Keratinocyte (primary cell): ENCODE results near the gene ABCG4. TPM values are rescaled to one million over a fixed set of nuclear protein-coding genes. Genes with fewer than 3 reads are reported as not detected.

ENCODE experiments used
- DNase-seq: peaks from one replicate; pipeline ENCODE4 v3.0.0-alpha.2; 2011; ENCODE audit warnings: low read depth, missing footprints, low spot score
- FAIRE-seq: peaks from 2 replicates; lab custom pipeline; 2011; peaks lifted over from hg19 to GRCh38; lab: Jason Lieb, UNC
- H2AFZ ChIP-seq: 2 replicates; pipeline ENCODE4 v1.6.0; 2012; ENCODE audit warnings: low read length, control low read depth, inconsistent platforms; ENCODE audit not compliant: control insufficient read depth
- H3K27ac ChIP-seq: 2 replicates; pipeline ENCODE4 v1.5.1; 2011; ENCODE audit warnings: low read length; ENCODE audit not compliant: control insufficient read depth, insufficient read depth
- H3K27me3 ChIP-seq: 3 replicates; pipeline ENCODE4 v1.6.0; 2011; ENCODE audit warnings: low read length; ENCODE audit not compliant: control insufficient read depth, insufficient read depth; ENCODE audit errors: extremely low read depth
- H3K36me3 ChIP-seq, 2 experiments: 2 replicates in 1 of 2; 3 replicates in 1 of 2; pipeline ENCODE4 v1.5.1; 2011; ENCODE audit warnings: low read length in 2 of 2, mild to moderate bottlenecking in 1 of 2; ENCODE audit not compliant: control insufficient read depth in 2 of 2, insufficient read depth in 2 of 2; ENCODE audit errors: extremely low read depth in 1 of 2
- H3K4me1 ChIP-seq: 3 replicates; pipeline ENCODE4 v1.5.1; 2011; ENCODE audit warnings: low read length; ENCODE audit not compliant: control insufficient read depth, insufficient read depth; ENCODE audit errors: extremely low read depth
- H3K4me2 ChIP-seq: 3 replicates; pipeline ENCODE4 v1.6.0; 2011; ENCODE audit warnings: low read depth, low read length; ENCODE audit not compliant: control insufficient read depth, insufficient read depth; ENCODE audit errors: extremely low read depth
- H3K4me3 ChIP-seq, 3 experiments: fragments of 200-600 bp in 1 of 3; sonication (generic) in 1 of 3; 2 replicates in 2 of 3; 3 replicates in 1 of 3; pipeline ENCODE4 v1.5.1; 2011 to 2016; ENCODE audit warnings: low read length in 3 of 3, mild to moderate bottlenecking in 3 of 3, control low read depth in 2 of 3, inconsistent platforms in 1 of 3, low read depth in 1 of 3, mixed read lengths in 1 of 3, mixed run types in 1 of 3, moderate library complexity in 1 of 3; ENCODE audit not compliant: control insufficient read depth in 2 of 3, insufficient read depth in 2 of 3; ENCODE audit errors: extremely low read depth in 1 of 3
- H3K79me2 ChIP-seq: 2 replicates; pipeline ENCODE4 v1.6.0; 2012; ENCODE audit warnings: low read length; ENCODE audit not compliant: control insufficient read depth, insufficient read depth
- H3K9ac ChIP-seq: 3 replicates; pipeline ENCODE4 v1.6.0; 2011; ENCODE audit warnings: low read length; ENCODE audit not compliant: control insufficient read depth, insufficient read depth; ENCODE audit errors: extremely low read depth
- H3K9me1 ChIP-seq: 3 replicates; pipeline ENCODE4 v1.6.0; 2011; ENCODE audit warnings: low read length; ENCODE audit not compliant: control insufficient read depth, insufficient read depth; ENCODE audit errors: extremely low read depth
- H3K9me3 ChIP-seq: 2 replicates; pipeline ENCODE4 v1.5.1; 2012; ENCODE audit warnings: low read depth, low read length; ENCODE audit not compliant: control insufficient read depth
- H4K20me1 ChIP-seq: 3 replicates; pipeline ENCODE4 v1.6.0; 2011; ENCODE audit warnings: low read length; ENCODE audit not compliant: control insufficient read depth, insufficient read depth; ENCODE audit errors: extremely low read depth
- EZH2 ChIP-seq: IDR thresholded peaks from one replicate; pipeline ENCODE4 v1.6.1; 2012; ENCODE audit warnings: inconsistent platforms, mild to moderate bottlenecking, low read length, moderate library complexity
- dilution Hi-C: fragments of 300-500 bp; cut with MboI; formaldehyde crosslinking; loops from one replicate; pipeline ENCODE4 v1.7.0; 2020; ENCODE audit warnings: low sequenced_read_pairs; ENCODE audit not compliant: extremely low pct_ligation_motif_present
- polyA plus RNA-seq, 5 experiments: library from polyadenylated mRNA; depleted of rRNA in 3 of 5; stranded (reverse) in 3 of 5; stranded (forward) in 1 of 5; unstranded in 1 of 5; fragments of >200 nt; gene quantifications; 1 replicate in 1 of 5; 2 replicates in 3 of 5; 3 replicates in 1 of 5; pipeline versions ENCODE4 v1.2.1 to v1.2.3, GENCODE V29; 2011 to 2012; ENCODE audit warnings: missing spikeins in 2 of 5, low read depth in 1 of 5, low replicate concordance in 1 of 5
- TF ChIP-seq, protein P1 (sequence below), 3 experiments: IDR thresholded peaks in 1 of 3; conservative IDR thresholded peaks in 1 of 3; optimal IDR thresholded peaks in 1 of 3; 2 replicates in 2 of 3; 3 replicates in 1 of 3; pipeline versions ENCODE3 to v1.5.1; 2011; ENCODE audit warnings: low read length in 3 of 3, mild to moderate bottlenecking in 3 of 3, moderate library complexity in 2 of 3, control low read depth in 1 of 3, inconsistent platforms in 1 of 3; ENCODE audit not compliant: insufficient read depth in 2 of 3; ENCODE audit errors: extremely low read depth in 1 of 3

Gene ABCG4
- polyA plus RNA-seq, 1 donor (not counting 4 experiments of a cell fraction or from before 2014, with no cell fraction given), result 0.14 TPM

DNA sequence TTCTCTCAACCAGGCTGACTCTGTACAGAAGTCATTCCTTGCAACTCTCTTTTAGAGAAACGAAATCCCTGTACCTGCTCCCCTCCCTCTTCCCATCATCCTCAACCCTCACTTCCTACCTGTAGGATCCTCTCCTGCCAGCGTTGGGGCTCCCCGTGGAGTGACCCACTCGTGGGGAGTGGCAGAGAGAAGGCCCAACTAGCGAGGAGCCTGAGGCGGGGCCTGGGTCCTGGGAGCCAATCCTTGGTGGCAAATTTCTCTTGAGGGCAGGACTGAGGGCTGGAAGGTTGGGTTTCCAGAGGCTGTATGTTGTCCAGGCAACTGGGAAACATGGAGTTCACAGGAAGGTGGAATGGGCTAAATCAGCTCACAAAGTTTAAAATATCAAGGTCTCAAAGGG lies 46.8 kb downstream of the ABCG4 start:
- dilution Hi-C loops, result no loop called here
- H3K36me3 ChIP-seq, result no peaks in the 10 kb centered on the region
- H3K4me3 ChIP-seq, result no peak overlapping the region
- H3K4me2 ChIP-seq, result no peak overlapping the region
- H3K27ac ChIP-seq, result no peak overlapping the region
- H3K79me2 ChIP-seq, result no peaks in the 10 kb centered on the region
- FAIRE-seq (no peak), DNase-seq (no peak)
- no peaks in the 10 kb centered on the region for H4K20me1 ChIP-seq
- no peaks in the 10 kb centered on the region for H3K9me1 ChIP-seq
- H2AFZ ChIP-seq, result no peak overlapping the region
- no peaks in the 10 kb centered on the region for H3K9me3 ChIP-seq
- H3K4me1 ChIP-seq, result no peaks in the 10 kb centered on the region
- no peak for TF ChIP-seq EZH2
- TF ChIP-seq, protein P1, sequence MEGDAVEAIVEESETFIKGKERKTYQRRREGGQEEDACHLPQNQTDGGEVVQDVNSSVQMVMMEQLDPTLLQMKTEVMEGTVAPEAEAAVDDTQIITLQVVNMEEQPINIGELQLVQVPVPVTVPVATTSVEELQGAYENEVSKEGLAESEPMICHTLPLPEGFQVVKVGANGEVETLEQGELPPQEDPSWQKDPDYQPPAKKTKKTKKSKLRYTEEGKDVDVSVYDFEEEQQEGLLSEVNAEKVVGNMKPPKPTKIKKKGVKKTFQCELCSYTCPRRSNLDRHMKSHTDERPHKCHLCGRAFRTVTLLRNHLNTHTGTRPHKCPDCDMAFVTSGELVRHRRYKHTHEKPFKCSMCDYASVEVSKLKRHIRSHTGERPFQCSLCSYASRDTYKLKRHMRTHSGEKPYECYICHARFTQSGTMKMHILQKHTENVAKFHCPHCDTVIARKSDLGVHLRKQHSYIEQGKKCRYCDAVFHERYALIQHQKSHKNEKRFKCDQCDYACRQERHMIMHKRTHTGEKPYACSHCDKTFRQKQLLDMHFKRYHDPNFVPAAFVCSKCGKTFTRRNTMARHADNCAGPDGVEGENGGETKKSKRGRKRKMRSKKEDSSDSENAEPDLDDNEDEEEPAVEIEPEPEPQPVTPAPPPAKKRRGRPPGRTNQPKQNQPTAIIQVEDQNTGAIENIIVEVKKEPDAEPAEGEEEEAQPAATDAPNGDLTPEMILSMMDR (optimal IDR thresholded peaks at IDR 0.05 in 1 of 3, IDR thresholded peaks at IDR 0.05 in 1 of 3, conservative IDR thresholded peaks at IDR 0.05 in 1 of 3; ENCODE audit: extremely low read depth in 1 of 3, insufficient read depth in 2 of 3, low read length in 3 of 3), result no peak
- no peaks in the 10 kb centered on the region for H3K27me3 ChIP-seq
- no peak overlapping the region for H3K9ac ChIP-seq

DNA sequence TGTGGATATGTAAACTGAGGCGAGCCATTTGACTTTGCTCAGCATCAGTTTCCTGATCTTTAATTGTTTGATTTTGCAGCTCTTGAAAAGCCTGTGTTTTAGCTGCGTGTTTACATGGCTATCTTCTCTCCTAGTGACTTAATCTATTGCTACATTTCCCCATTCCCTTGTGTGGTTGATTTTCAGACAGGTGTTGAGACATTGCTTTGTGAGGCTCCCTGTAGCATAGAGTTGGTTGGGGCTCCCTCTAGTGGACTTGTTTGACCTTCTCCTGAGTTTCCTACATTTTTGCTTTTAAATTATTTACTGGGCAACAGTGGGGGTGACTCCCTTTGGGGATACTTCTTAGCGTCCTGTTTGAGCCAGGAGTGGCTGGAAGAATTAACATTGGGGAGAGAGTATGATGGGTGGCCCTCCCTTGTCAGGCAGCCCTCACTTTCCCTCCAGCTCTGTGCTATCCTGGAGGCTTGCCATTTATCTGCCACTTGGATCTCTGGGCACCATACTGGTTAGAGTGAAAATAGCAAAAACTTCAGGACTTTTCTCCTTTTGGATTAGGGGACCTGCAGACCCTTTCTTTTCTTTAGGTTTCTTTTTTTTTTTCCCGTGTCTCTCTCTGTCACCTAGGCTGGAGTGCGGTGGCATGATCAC lies 48.1 kb downstream of the ABCG4 start:
- no peaks in the 10 kb centered on the region for H3K4me1 ChIP-seq
- H3K4me3 ChIP-seq, result no peak overlapping the region
- H3K9me1 ChIP-seq, result no peaks in the 10 kb centered on the region
- TF ChIP-seq EZH2, result no peak
- TF ChIP-seq, protein P1 (optimal IDR thresholded peaks at IDR 0.05 in 1 of 3, IDR thresholded peaks at IDR 0.05 in 1 of 3, conservative IDR thresholded peaks at IDR 0.05 in 1 of 3; ENCODE audit: extremely low read depth in 1 of 3, insufficient read depth in 2 of 3, low read length in 3 of 3), result peak; percentile 65 to 82 (median 75)
- H3K36me3 ChIP-seq, result no peaks in the 10 kb centered on the region
- H2AFZ ChIP-seq, result no peak overlapping the region
- no peak overlapping the region for H3K9ac ChIP-seq
- dilution Hi-C loops, result no loop called here
- H3K27me3 ChIP-seq, result no peaks in the 10 kb centered on the region
- H4K20me1 ChIP-seq, result no peaks in the 10 kb centered on the region
- H3K9me3 ChIP-seq, result no peaks in the 10 kb centered on the region
- FAIRE-seq, result peak; percentile 74
- no peak for DNase-seq
- no peaks in the 10 kb centered on the region for H3K79me2 ChIP-seq
- no peak overlapping the region for H3K4me2 ChIP-seq
- no peak overlapping the region for H3K27ac ChIP-seq
